Measurements from ENCODE around the gene ISG20L2. TPM values are rescaled to one million over a fixed set of nuclear protein-coding genes. Genes with fewer than 3 reads are reported as not detected.
A peak's percentile ranks its signal among the peaks of the same experiment; 100 is the strongest.

The ISG20L2 gene
- total RNA-seq, 1 donor from 2014 or later = 36.9 TPM

DNA sequence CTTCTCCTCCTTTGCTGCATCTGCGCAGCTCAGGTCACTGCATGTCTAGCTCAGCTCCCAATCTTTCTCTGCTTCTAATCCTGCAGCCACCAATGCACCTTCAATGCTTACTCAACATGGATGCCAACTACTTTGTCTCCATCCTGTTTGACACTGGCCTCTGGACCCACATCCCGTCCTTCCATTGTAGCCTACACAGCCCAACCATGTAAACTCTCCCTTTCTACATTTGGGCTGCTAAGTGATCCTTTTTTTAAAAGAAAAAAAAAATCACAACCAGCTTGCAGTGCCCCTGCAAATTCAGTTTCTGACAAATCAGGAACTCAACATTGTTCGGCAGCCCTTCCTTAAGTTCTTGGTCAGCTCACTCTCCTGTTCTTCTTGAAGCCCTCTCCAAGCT, 13.7 kb downstream of the ISG20L2 start:
- no peak for DNase-seq (ENCODE audit: low spot score, unreplicated experiment)
- TF ChIP-seq, protein P1, sequence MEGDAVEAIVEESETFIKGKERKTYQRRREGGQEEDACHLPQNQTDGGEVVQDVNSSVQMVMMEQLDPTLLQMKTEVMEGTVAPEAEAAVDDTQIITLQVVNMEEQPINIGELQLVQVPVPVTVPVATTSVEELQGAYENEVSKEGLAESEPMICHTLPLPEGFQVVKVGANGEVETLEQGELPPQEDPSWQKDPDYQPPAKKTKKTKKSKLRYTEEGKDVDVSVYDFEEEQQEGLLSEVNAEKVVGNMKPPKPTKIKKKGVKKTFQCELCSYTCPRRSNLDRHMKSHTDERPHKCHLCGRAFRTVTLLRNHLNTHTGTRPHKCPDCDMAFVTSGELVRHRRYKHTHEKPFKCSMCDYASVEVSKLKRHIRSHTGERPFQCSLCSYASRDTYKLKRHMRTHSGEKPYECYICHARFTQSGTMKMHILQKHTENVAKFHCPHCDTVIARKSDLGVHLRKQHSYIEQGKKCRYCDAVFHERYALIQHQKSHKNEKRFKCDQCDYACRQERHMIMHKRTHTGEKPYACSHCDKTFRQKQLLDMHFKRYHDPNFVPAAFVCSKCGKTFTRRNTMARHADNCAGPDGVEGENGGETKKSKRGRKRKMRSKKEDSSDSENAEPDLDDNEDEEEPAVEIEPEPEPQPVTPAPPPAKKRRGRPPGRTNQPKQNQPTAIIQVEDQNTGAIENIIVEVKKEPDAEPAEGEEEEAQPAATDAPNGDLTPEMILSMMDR (IDR thresholded peaks at IDR 0.05; ENCODE audit: unreplicated experiment) = no peak
- H3K27ac Mint-ChIP-seq = no peak overlapping the region
- no peak overlapping the region for H3K4me3 Mint-ChIP-seq (ENCODE audit: low read depth)
- peaks cover 3% of the 10 kb centered on the region for H3K36me3 Mint-ChIP-seq (ENCODE audit: insufficient read depth)
- H3K4me1 Mint-ChIP-seq (ENCODE audit: low read depth) = peaks cover 2% of the 10 kb centered on the region
- no peaks in the 10 kb centered on the region for H3K9me3 Mint-ChIP-seq (ENCODE audit: low read depth)
- H3K27me3 Mint-ChIP-seq = no peaks in the 10 kb centered on the region

DNA sequence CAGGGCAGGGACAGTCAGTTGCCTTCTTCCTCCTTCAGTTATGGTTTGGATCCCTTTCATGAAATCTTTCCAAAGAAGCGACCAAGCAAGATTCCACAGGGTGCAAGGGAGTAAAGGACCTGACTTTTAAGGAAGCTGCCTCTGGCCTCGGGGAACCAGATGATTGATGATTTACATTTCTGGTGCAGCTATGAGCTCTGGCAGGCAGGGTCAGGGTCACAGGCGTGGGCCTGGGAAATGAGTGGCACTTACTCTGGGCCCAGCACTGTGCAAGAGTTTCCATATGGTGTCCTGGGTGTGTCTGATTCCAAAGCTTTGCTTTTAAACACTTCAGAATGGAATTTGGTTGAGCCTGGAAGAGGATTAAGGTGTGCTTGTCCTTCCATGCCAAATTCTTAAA, 15.9 kb downstream of the ISG20L2 start:
- DNase-seq (ENCODE audit: low spot score, unreplicated experiment) = no peak
- H3K4me1 Mint-ChIP-seq (ENCODE audit: low read depth) = peaks cover 11% of the 10 kb centered on the region
- H3K27me3 Mint-ChIP-seq = no peaks in the 10 kb centered on the region
- TF ChIP-seq, protein P1 (IDR thresholded peaks at IDR 0.05; ENCODE audit: unreplicated experiment) = no peak
- no peaks in the 10 kb centered on the region for H3K9me3 Mint-ChIP-seq (ENCODE audit: low read depth)
- H3K27ac Mint-ChIP-seq = peak overlapping the region; percentile 45
- H3K4me3 Mint-ChIP-seq (ENCODE audit: low read depth) = no peak overlapping the region
- peaks cover 3% of the 10 kb centered on the region for H3K36me3 Mint-ChIP-seq (ENCODE audit: insufficient read depth)

DNA sequence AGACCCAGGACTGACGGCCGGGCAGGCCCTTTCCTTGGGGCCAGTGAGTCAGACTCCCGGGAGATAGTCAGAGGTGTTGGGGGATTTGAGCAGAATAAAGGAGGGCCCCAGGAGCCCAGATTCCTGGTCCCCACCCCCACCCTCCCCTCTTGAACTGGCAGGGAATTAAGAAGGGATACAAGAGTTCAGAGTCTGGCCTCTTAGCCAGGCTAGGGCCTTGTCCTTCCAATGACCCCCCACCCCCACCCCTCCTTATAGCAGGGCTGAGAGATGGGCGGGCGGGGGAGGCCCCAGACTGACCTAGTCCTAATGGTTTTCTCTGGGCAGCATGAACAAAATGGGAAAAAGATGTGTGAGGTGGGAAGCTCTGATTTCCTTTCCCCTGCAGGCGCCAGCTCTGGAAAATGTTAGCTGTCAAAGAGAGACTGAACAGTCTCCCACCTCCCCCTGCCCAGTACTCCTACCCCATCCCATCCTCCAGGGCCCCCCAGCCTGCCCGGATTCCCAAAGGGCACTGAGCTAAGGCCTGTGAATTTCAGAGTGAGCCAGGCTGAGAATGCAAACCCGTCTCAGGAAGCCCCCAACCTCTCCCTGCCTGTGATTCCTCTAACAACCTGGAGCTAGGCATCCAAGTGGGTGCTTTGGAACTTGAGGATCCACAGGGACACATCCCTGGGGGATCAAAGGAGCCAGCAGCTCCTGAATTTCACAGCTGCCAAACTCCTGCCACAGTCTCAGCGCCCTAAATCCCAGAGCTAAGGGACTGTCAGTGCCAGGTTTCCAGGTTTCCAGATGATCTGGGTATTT, 17.4 kb downstream of the ISG20L2 start:
- TF ChIP-seq, protein P1 (IDR thresholded peaks at IDR 0.05; ENCODE audit: unreplicated experiment) = no peak
- Mint-ChIP-seq H3K36me3 (ENCODE audit: insufficient read depth) (no peaks in the 10 kb centered on the region), H3K9me3 (ENCODE audit: low read depth) (no peaks in the 10 kb centered on the region), H3K27ac (no peak overlapping the region), H3K27me3 (no peaks in the 10 kb centered on the region), H3K4me3 (ENCODE audit: low read depth) (no peak overlapping the region), H3K4me1 (ENCODE audit: low read depth) (peaks cover 17% of the 10 kb centered on the region)
- no peak for DNase-seq (ENCODE audit: low spot score, unreplicated experiment)

DNA sequence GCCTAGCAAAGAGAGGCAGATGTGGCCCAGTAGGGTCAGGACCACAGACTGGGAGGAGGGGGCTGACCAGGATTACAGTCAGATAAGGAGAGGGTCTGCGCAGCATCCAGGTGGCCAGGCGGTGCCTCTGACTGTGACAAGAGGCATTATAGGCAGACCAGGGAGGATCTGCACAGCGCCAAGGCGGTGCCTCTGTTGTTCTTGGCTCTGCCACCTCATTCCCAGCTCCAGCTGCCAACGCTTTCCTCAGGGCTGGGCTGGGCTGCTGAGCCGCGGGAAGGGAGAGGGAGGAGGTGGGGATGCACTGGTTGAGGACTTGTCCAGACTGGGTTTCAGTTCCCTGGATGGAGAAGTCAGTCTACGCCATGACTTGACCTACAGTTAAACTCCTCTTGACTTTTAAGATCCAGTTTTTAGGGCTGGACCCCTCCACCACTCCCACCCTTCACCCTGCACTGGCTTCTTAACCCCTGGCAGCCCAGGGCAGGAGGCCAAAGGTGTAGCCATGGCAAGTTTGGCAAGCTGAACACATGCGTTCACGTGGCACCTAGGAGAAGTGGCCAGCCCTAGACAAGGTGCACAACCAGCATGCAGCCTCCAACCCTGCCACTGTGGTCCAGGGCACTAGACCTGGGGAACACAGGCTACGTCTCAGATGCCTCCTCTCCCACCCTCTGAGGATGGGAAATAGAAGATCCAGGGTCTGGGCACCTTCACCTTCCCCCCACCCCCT, 18.6 kb downstream of the ISG20L2 start:
- Mint-ChIP-seq H3K36me3 (ENCODE audit: insufficient read depth) (no peaks in the 10 kb centered on the region), H3K27ac (peak overlapping the region; percentile 11), H3K4me1 (ENCODE audit: low read depth) (peaks cover 19% of the 10 kb centered on the region), H3K27me3 (no peaks in the 10 kb centered on the region), H3K9me3 (ENCODE audit: low read depth) (no peaks in the 10 kb centered on the region), H3K4me3 (ENCODE audit: low read depth) (no peak overlapping the region)
- no peak for DNase-seq (ENCODE audit: low spot score, unreplicated experiment)
- TF ChIP-seq, protein P1 (IDR thresholded peaks at IDR 0.05; ENCODE audit: unreplicated experiment) = no peak

DNA sequence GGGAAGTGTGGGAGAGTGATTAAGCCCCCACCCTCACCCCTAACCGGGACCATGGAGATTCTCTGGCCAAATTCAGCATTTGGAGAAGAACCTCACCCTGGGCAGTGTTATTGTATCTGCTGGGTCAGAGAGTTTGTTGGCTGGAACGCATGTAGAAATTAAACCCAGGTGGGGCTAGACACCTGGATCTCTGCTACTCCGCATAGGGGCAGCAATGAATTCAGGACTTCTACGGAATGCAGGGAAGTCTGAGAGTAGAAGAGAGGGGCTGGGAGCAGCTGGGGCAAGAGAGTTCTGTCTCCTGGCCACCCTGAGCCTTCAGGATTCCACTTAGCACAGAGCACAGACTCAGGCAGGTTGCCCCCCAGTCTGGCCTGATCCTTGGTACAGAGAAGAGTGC, 19.5 kb downstream of the ISG20L2 start:
- H3K36me3 Mint-ChIP-seq (ENCODE audit: insufficient read depth) = no peaks in the 10 kb centered on the region
- H3K27ac Mint-ChIP-seq = peak overlapping the region; percentile 11
- DNase-seq (ENCODE audit: low spot score, unreplicated experiment) = no peak
- TF ChIP-seq, protein P1 (IDR thresholded peaks at IDR 0.05; ENCODE audit: unreplicated experiment) = no peak
- H3K9me3 Mint-ChIP-seq (ENCODE audit: low read depth) = no peaks in the 10 kb centered on the region
- H3K4me1 Mint-ChIP-seq (ENCODE audit: low read depth) = peaks cover 25% of the 10 kb centered on the region
- peaks cover 6% of the 10 kb centered on the region for H3K27me3 Mint-ChIP-seq
- H3K4me3 Mint-ChIP-seq (ENCODE audit: low read depth) = no peak overlapping the region
